ENCODE results near the gene PTPRN2.
"Not testable (repeated sequence)": the region's sequence is repeated elsewhere in the genome, so short reads cannot be mapped to it uniquely, and the experiment has no call there.

PTPRN2 gene

GRCh38 chr7:158530800-158531609 lies 56.6 kb downstream of the PTPRN2 start:
- DNase-seq: no peak

- DNase-seq: no peak
Observed at GRCh38 chr7:158529181-158530096, 58.2 kb downstream of the PTPRN2 start.

GRCh38 chr7:158527915-158528502 lies 59.6 kb downstream of the PTPRN2 start:
- no peak for DNase-seq

- DNase-seq: no peak
Observed at GRCh38 chr7:158527495-158527894, 60.1 kb downstream of the PTPRN2 start.

- DNase-seq: no peak
Observed at GRCh38 chr7:158527038-158527437, 60.6 kb downstream of the PTPRN2 start.

GRCh38 chr7:158526531-158526930 lies 61.1 kb downstream of the PTPRN2 start:
- DNase-seq: no peak

GRCh38 chr7:158525648-158526484 lies 61.8 kb downstream of the PTPRN2 start:
- DNase-seq: no peak

- DNase-seq: no peak
Observed at GRCh38 chr7:158524749-158525635, 62.6 kb downstream of the PTPRN2 start.

GRCh38 chr7:158524286-158524685 lies 63.3 kb downstream of the PTPRN2 start:
- not testable (repeated sequence) for DNase-seq

- DNase-seq: not testable (repeated sequence)
Observed at GRCh38 chr7:158523877-158524276, 63.7 kb downstream of the PTPRN2 start.

- not testable (repeated sequence) for DNase-seq
Observed at GRCh38 chr7:158523165-158523856, 64.3 kb downstream of the PTPRN2 start.

- not testable (repeated sequence) for DNase-seq
Observed at GRCh38 chr7:158521795-158522194, 65.8 kb downstream of the PTPRN2 start.

- DNase-seq: no peak
Observed at GRCh38 chr7:158520825-158521224, 66.8 kb downstream of the PTPRN2 start.

- DNase-seq: no peak
Observed at GRCh38 chr7:158519633-158520174, 67.9 kb downstream of the PTPRN2 start.

- no peak for DNase-seq
Observed at GRCh38 chr7:158518980-158519632, 68.5 kb downstream of the PTPRN2 start.

- no peak for DNase-seq
Observed at GRCh38 chr7:158517571-158517970, 70.1 kb downstream of the PTPRN2 start.

- DNase-seq: no peak
Observed at GRCh38 chr7:158517072-158517471, 70.6 kb downstream of the PTPRN2 start.

GRCh38 chr7:158516524-158516923 lies 71.1 kb downstream of the PTPRN2 start:
- no peak for DNase-seq

- DNase-seq: no peak
Observed at GRCh38 chr7:158512869-158513268, 74.8 kb downstream of the PTPRN2 start.

- no peak for DNase-seq
Observed at GRCh38 chr7:158512042-158512441, 75.6 kb downstream of the PTPRN2 start.

All from effector CD4-positive, alpha-beta T cell (primary cell).